Loucy (cell line): ENCODE measurements around the gene FHAD1.

ENCODE experiments used
- H2AFZ ChIP-seq: fragments of 200-600 bp; sonication (generic); 2 replicates; pipeline ENCODE4 v1.6.0; 2016; ENCODE audit warnings: antibody characterized with exemption, mild to moderate bottlenecking, low read length, moderate library complexity
- H3F3A ChIP-seq: fragments of 200-600 bp; 2 replicates; pipeline ENCODE4 v1.6.0; 2016; ENCODE audit warnings: antibody characterized with exemption, low read depth, mild to moderate bottlenecking
- H3K27me3 ChIP-seq: fragments of 200-600 bp; sonication (generic); 2 replicates; pipeline ENCODE4 v1.6.1; 2014; ENCODE audit warnings: low read length, mild to moderate bottlenecking; ENCODE audit not compliant: insufficient read depth, poor library complexity, severe bottlenecking
- H3K36me3 ChIP-seq: fragments of 200-600 bp; sonication (generic); 2 replicates; pipeline ENCODE4 v1.6.1; 2016; ENCODE audit warnings: low read length; ENCODE audit not compliant: insufficient read depth
- H3K4me1 ChIP-seq: fragments of 200-600 bp; sonication (generic); 2 replicates; pipeline ENCODE4 v1.5.1; 2014; ENCODE audit warnings: low read length, mild to moderate bottlenecking; ENCODE audit not compliant: insufficient read depth, poor library complexity, severe bottlenecking
- H3K4me2 ChIP-seq: fragments of 200-600 bp; sonication (generic); 2 replicates; pipeline ENCODE4 v1.6.0; 2014; ENCODE audit warnings: antibody characterized with exemption, low read length, low read depth, mild to moderate bottlenecking; ENCODE audit not compliant: poor library complexity, severe bottlenecking
- H3K4me3 ChIP-seq: fragments of 200-600 bp; sonication (generic); 2 replicates; pipeline ENCODE4 v1.5.1; 2014; ENCODE audit warnings: low read length, mild to moderate bottlenecking, mixed read lengths; ENCODE audit not compliant: poor library complexity, severe bottlenecking
- H3K79me2 ChIP-seq: fragments of 200-600 bp; sonication (generic); 2 replicates; pipeline ENCODE4 v1.6.1; 2014; ENCODE audit warnings: low read length; ENCODE audit not compliant: insufficient read depth
- H3K9ac ChIP-seq: fragments of 200-600 bp; sonication (generic); 2 replicates; pipeline ENCODE4 v1.6.0; 2014; ENCODE audit warnings: mild to moderate bottlenecking, low read depth, low read length, moderate library complexity; ENCODE audit not compliant: poor library complexity, severe bottlenecking
- H3K9me2 ChIP-seq: fragments of 200-600 bp; sonication (generic); replicated peaks from 2 replicates; pipeline ENCODE4 v1.6.1; 2016; ENCODE audit warnings: low read depth, low read length, mixed read lengths
- H3K9me3 ChIP-seq: fragments of 200-600 bp; sonication (generic); 2 replicates; pipeline ENCODE4 v1.6.1; 2014; ENCODE audit warnings: mild to moderate bottlenecking, antibody characterized with exemption, low read length, low read depth; ENCODE audit not compliant: insufficient read depth
- H4K20me1 ChIP-seq: fragments of 200-600 bp; sonication (generic); 2 replicates; pipeline ENCODE4 v1.6.0; 2014; ENCODE audit warnings: antibody characterized with exemption, low read length, mild to moderate bottlenecking; ENCODE audit not compliant: insufficient read depth, poor library complexity, severe bottlenecking
- EZH2phosphoT487 ChIP-seq: fragments of 200-600 bp; IDR thresholded peaks from 2 replicates; pipeline ENCODE4 v1.6.1; 2018; ENCODE audit warnings: antibody characterized with exemption, mild to moderate bottlenecking, moderate library complexity, borderline replicate concordance
- TF ChIP-seq, protein P1 (sequence below): fragments of 200-600 bp; sonication (generic); conservative IDR thresholded peaks from 2 replicates; pipeline ENCODE4 v1.5.1; 2014; ENCODE audit warnings: mild to moderate bottlenecking, antibody characterized with exemption, low read length

The FHAD1 gene

GRCh38 chr1:15220825-15221431, 26.1 kb upstream of the FHAD1 start:
- H3K27me3 ChIP-seq = no peaks in the 10 kb centered on the region
- H3K4me2 ChIP-seq = no peak overlapping the region

GRCh38 chr1:15222653-15223303, 24.2 kb upstream of the FHAD1 start:
- TF ChIP-seq, protein P1, sequence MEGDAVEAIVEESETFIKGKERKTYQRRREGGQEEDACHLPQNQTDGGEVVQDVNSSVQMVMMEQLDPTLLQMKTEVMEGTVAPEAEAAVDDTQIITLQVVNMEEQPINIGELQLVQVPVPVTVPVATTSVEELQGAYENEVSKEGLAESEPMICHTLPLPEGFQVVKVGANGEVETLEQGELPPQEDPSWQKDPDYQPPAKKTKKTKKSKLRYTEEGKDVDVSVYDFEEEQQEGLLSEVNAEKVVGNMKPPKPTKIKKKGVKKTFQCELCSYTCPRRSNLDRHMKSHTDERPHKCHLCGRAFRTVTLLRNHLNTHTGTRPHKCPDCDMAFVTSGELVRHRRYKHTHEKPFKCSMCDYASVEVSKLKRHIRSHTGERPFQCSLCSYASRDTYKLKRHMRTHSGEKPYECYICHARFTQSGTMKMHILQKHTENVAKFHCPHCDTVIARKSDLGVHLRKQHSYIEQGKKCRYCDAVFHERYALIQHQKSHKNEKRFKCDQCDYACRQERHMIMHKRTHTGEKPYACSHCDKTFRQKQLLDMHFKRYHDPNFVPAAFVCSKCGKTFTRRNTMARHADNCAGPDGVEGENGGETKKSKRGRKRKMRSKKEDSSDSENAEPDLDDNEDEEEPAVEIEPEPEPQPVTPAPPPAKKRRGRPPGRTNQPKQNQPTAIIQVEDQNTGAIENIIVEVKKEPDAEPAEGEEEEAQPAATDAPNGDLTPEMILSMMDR = no peak
- TF ChIP-seq EZH2phosphoT487 = no peak
- H3K4me2 ChIP-seq = no peak overlapping the region
- H2AFZ ChIP-seq = no peak overlapping the region
- no peaks in the 10 kb centered on the region for H3F3A ChIP-seq
- no peaks in the 10 kb centered on the region for H3K79me2 ChIP-seq
- H4K20me1 ChIP-seq = no peaks in the 10 kb centered on the region
- no peaks in the 10 kb centered on the region for H3K9me3 ChIP-seq
- no peak overlapping the region for H3K9ac ChIP-seq
- no peaks in the 10 kb centered on the region for H3K27me3 ChIP-seq
- H3K36me3 ChIP-seq = no peaks in the 10 kb centered on the region
- no peaks in the 10 kb centered on the region for H3K9me2 ChIP-seq
- no peaks in the 10 kb centered on the region for H3K4me1 ChIP-seq
- no peak overlapping the region for H3K4me3 ChIP-seq

More at GRCh38 chr1:15220825-15221431, 26.1 kb upstream of the FHAD1 start:
- Histone ChIP-seq H3K9ac (no peak overlapping the region), H3K9me3 (no peaks in the 10 kb centered on the region), H3K4me3 (no peak overlapping the region), H3K79me2 (no peaks in the 10 kb centered on the region), H3F3A (no peaks in the 10 kb centered on the region), H3K4me1 (no peaks in the 10 kb centered on the region), H4K20me1 (no peaks in the 10 kb centered on the region), H3K36me3 (no peaks in the 10 kb centered on the region), H2AFZ (no peak overlapping the region), H3K9me2 (no peaks in the 10 kb centered on the region)
- TF ChIP-seq EZH2phosphoT487 = no peak
- TF ChIP-seq, protein P1 = no peak

- Histone ChIP-seq H3K9me3 (no peaks in the 10 kb centered on the region), H3K27me3 (no peaks in the 10 kb centered on the region), H4K20me1 (no peaks in the 10 kb centered on the region), H3K9ac (no peak overlapping the region), H3K9me2 (no peaks in the 10 kb centered on the region), H3K4me2 (no peak overlapping the region), H3K36me3 (no peaks in the 10 kb centered on the region), H3K79me2 (no peaks in the 10 kb centered on the region), H3F3A (no peaks in the 10 kb centered on the region), H3K4me3 (no peak overlapping the region), H3K4me1 (no peaks in the 10 kb centered on the region), H2AFZ (no peak overlapping the region)
- no peak for TF ChIP-seq EZH2phosphoT487
- TF ChIP-seq, protein P1 = no peak
These were observed 22.7 kb upstream of the FHAD1 start for GRCh38 chr1:15224259-15224869.
